PFSK-1 (cell line): Measurements from ENCODE around the gene ATP13A4.

ENCODE experiments used
- FOXP2 ChIP-seq: optimal IDR thresholded peaks from 2 replicates; pipeline ENCODE3; 2011; ENCODE audit warnings: borderline replicate concordance, control low read depth, inconsistent platforms; ENCODE audit not compliant: insufficient read depth; ENCODE audit errors: extremely low read length, extremely low read depth
- POLR2AphosphoS5 ChIP-seq: IDR thresholded peaks from 2 replicates; pipeline ENCODE4 v1.6.1; 2012; ENCODE audit warnings: low read depth, mild to moderate bottlenecking, control low read depth, low read length, moderate library complexity
- SIN3A ChIP-seq: IDR thresholded peaks from 2 replicates; pipeline ENCODE4 v1.6.1; 2012; ENCODE audit warnings: mild to moderate bottlenecking, low read length, moderate library complexity, borderline replicate concordance; ENCODE audit not compliant: insufficient read depth
- TAF1 ChIP-seq: IDR thresholded peaks from 2 replicates; pipeline ENCODE4 v1.6.1; 2012; ENCODE audit warnings: low read length, control low read depth, borderline replicate concordance; ENCODE audit not compliant: insufficient read depth
- TF ChIP-seq, protein P1 (sequence below), 2 experiments: IDR thresholded peaks; 2 replicates each; pipeline versions ENCODE4 v1.6.1 to v1.8.0; 2011 to 2012; ENCODE audit warnings: low read depth in 2 of 2, low read length in 2 of 2, control low read depth in 1 of 2, inconsistent platforms in 1 of 2, mild to moderate bottlenecking in 1 of 2, moderate library complexity in 1 of 2; ENCODE audit not compliant: insufficient read depth in 1 of 2

DNA sequence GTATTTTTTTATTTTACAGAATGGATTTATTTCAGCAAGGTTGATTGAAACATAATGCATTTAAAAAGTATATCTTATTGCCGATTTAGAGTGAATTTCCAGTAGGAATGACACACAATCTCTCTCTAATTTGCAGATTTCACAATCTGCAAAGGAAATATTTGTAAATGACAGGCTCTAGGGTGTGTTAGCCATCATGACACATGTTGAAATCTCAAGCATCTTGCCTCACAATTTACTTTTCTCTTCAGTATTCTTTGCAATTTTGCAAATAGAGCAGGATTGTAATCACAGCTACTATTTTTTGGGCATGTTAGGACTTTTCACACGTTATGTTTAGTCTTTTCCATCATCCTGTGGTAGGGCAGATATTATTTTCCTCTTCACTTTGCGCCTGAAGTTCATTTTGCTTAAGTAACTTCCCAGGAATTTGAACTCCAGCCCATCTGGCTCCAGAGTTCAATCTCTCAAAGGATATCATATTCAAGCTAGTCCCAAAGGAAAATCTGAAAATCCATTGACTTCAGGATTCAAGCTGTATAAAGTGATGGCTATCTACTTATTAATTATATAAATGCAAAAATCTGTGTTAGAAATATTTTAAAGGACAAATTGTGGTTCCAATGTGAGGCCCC is 55.4 kb downstream of the ATP13A4 start:
- TF ChIP-seq POLR2AphosphoS5 (no peak), SIN3A (no peak), TAF1 (no peak), FOXP2 (no peak)
- TF ChIP-seq, protein P1, sequence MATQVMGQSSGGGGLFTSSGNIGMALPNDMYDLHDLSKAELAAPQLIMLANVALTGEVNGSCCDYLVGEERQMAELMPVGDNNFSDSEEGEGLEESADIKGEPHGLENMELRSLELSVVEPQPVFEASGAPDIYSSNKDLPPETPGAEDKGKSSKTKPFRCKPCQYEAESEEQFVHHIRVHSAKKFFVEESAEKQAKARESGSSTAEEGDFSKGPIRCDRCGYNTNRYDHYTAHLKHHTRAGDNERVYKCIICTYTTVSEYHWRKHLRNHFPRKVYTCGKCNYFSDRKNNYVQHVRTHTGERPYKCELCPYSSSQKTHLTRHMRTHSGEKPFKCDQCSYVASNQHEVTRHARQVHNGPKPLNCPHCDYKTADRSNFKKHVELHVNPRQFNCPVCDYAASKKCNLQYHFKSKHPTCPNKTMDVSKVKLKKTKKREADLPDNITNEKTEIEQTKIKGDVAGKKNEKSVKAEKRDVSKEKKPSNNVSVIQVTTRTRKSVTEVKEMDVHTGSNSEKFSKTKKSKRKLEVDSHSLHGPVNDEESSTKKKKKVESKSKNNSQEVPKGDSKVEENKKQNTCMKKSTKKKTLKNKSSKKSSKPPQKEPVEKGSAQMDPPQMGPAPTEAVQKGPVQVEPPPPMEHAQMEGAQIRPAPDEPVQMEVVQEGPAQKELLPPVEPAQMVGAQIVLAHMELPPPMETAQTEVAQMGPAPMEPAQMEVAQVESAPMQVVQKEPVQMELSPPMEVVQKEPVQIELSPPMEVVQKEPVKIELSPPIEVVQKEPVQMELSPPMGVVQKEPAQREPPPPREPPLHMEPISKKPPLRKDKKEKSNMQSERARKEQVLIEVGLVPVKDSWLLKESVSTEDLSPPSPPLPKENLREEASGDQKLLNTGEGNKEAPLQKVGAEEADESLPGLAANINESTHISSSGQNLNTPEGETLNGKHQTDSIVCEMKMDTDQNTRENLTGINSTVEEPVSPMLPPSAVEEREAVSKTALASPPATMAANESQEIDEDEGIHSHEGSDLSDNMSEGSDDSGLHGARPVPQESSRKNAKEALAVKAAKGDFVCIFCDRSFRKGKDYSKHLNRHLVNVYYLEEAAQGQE (IDR thresholded peaks at IDR 0.05; ENCODE audit: insufficient read depth in 1 of 2, low read depth in 2 of 2, low read length in 2 of 2): no peak
